Urothelium cell line (cell line): ENCODE measurements around the gene FAM50A.
"Not testable (repeated sequence)": the region's sequence is repeated elsewhere in the genome, so short reads cannot be mapped to it uniquely, and the experiment has no call there.

Experiments
- DNase-seq: peaks from one replicate; pipeline ENCODE4 v3.0.0; 2011; ENCODE audit warnings: low spot score, mixed read lengths
- FAIRE-seq: peaks from 2 replicates; lab custom pipeline; 2011; peaks lifted over from hg19 to GRCh38; lab: Jason Lieb, UNC

FAM50A gene

GRCh38 chrX:154443992-154444754, at the start of gene FAM50A:
FAM50A (plus strand) TSS chrX:154444141; CDS start chrX:154444236, 95 bp downstream.
- FAIRE-seq, result no peak

GRCh38 chrX:154396363-154396762, 47.6 kb upstream of the FAM50A start:
- not testable (repeated sequence) for FAIRE-seq, DNase-seq

More at GRCh38 chrX:154443992-154444754, at the start of gene FAM50A:
- DNase-seq, result peak; percentile 88

- peak; percentile 67 for DNase-seq
Measured at GRCh38 chrX:154396973-154397887, 46.7 kb upstream of the FAM50A start.

GRCh38 chrX:154397888-154398667, 45.9 kb upstream of the FAM50A start, which contains the start of gene RPL10:
RPL10 (plus strand) TSS chrX:154398377; CDS start chrX:154398520, 143 bp downstream.
- FAIRE-seq (peak; percentile 46), DNase-seq (peak; percentile 96)

More at GRCh38 chrX:154396973-154397887, 46.7 kb upstream of the FAM50A start:
- no peak for FAIRE-seq

GRCh38 chrX:154398668-154399526, 45.0 kb upstream of the FAM50A start:
- FAIRE-seq, result no peak
- DNase-seq, result peak; percentile 59

- DNase-seq (no peak), FAIRE-seq (no peak)
Measured at GRCh38 chrX:154399527-154400368, 44.2 kb upstream of the FAM50A start.

GRCh38 chrX:154400369-154400817, 43.5 kb upstream of the FAM50A start:
- not testable (repeated sequence) for FAIRE-seq, DNase-seq

- FAIRE-seq (no peak), DNase-seq (no peak)
Measured at GRCh38 chrX:154401045-154401799, 42.7 kb upstream of the FAM50A start.

- no peak for FAIRE-seq
Measured at GRCh38 chrX:154401918-154402621, 41.9 kb upstream of the FAM50A start.

GRCh38 chrX:154402622-154403127, 41.3 kb upstream of the FAM50A start:
- DNase-seq (no peak), FAIRE-seq (no peak)

More at GRCh38 chrX:154401918-154402621, 41.9 kb upstream of the FAM50A start:
- no peak for DNase-seq

GRCh38 chrX:154403192-154403591, 40.7 kb upstream of the FAM50A start:
- DNase-seq, result no peak
- no peak for FAIRE-seq

- no peak for FAIRE-seq
Measured at GRCh38 chrX:154403858-154404257, 40.1 kb upstream of the FAM50A start.

GRCh38 chrX:154404625-154405192, 39.2 kb upstream of the FAM50A start:
- FAIRE-seq (no peak), DNase-seq (no peak)

More at GRCh38 chrX:154403858-154404257, 40.1 kb upstream of the FAM50A start:
- DNase-seq, result no peak

- no peak for FAIRE-seq
- DNase-seq, result no peak
Measured at GRCh38 chrX:154408659-154409221, 35.2 kb upstream of the FAM50A start.

- DNase-seq (peak; percentile 91), FAIRE-seq (no peak)
Measured at GRCh38 chrX:154409222-154409871, 34.6 kb upstream of the FAM50A start, which contains the start of gene DNASE1L1. DNASE1L1 (minus strand) TSS chrX:154409254; CDS start chrX:154405568, 3,686 bp downstream.

GRCh38 chrX:154411981-154412340, 32.0 kb upstream of the FAM50A start:
- FAIRE-seq, result no peak
- DNase-seq, result peak; percentile 64
